Measurements from ENCODE around the gene NOTCH4.

NOTCH4 gene

DNA sequence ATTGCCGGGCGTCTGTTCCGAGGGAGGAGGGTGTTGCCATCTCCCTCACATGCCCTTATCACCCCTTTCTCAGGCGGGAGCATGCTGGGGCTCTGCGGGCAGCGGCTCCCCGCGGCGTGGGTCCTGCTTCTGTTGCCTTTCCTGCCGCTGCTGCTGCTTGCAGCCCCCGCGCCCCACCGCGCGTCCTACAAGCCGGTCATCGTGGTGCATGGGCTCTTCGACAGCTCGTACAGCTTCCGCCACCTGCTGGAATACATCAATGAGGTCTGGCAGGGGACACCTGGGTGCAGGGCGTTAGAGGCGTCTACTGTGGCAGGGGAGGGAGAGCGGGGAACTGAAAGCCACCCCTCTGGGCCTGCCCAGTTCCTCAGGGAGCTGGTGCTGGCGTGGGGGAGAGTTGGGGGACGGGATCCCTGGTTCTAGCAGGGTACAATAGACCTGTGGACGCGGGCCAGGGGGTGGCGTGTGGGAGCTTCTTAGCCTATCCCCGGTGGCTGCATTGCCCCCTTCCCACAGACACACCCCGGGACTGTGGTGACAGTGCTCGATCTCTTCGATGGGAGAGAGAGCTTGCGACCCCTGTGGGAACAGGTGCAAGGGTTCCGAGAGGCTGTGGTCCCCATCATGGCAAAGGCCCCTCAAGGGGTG lies 69.2 kb downstream of the NOTCH4 start:
- peak; percentile 51 for DNase-seq

- DNase-seq: peak; percentile 84
These were observed 70.0 kb downstream of the NOTCH4 start, which contains the start of gene PPT2 for GRCh38 chr6:32153564-32154513. Gene PPT2, plus strand, starts transcription at chr6:32154141. Its CDS starts 454 bp downstream, at chr6:32154595.

GRCh38 chr6:32152769-32153563 lies 70.9 kb downstream of the NOTCH4 start:
- no peak for DNase-seq

GRCh38 chr6:32151863-32152768 lies 71.8 kb downstream of the NOTCH4 start, which contains the start of gene PRRT1:
Gene PRRT1, minus strand, starts transcription at chr6:32151939. Its CDS starts 112 bp downstream, at chr6:32151827.
- DNase-seq: no peak

- no peak for DNase-seq
These were observed 72.5 kb downstream of the NOTCH4 start for GRCh38 chr6:32151181-32151862.

DNA sequence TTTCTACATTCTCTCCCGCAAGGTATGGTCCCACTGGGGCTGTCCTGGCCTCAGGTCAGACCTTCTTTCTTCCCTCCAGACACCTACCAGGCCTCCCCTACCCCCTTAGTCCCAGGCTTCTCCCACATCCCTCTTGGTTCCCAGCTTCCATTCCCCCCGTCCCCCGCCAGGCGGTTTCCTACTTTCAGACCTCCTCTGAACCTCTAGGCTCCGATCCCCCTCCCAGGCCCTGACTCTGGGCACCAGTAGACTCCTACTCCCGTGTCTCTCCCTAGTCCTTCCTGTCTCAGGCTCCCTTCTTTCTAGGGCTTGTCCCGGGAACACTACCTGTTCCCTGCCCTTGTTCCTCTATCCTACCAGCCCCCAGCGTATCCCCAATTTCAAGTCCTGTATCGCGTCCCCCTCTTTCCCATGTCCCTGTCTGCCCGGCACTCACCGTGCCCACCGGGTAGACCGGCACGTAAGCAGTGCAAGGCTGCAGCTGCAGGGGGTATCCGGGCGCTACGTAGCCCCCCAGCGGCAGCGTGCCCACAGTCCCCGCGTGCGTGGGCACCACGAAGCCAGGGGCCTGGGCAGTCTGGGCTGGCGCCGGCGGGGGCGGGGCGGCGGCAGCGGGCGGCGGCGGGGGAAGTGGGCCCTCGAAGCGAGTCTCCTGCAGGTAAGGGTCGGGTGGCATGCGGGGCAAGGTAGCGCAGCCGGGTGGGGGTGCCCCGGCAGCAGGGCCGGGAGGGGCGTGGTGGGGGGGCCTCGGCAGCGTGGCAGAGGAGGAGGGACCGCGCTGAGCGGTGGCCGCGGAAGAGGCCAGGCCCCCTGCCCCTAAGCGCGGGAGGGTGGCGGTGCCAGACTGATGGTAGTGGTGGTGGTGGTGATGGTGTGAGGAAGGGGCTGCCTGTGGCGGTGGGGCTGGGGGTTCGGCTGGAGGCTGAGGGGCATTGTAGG lies 73.7 kb downstream of the NOTCH4 start:
- DNase-seq: no peak

GRCh38 chr6:32149092-32149755 lies 74.6 kb downstream of the NOTCH4 start:
- DNase-seq: no peak

DNA sequence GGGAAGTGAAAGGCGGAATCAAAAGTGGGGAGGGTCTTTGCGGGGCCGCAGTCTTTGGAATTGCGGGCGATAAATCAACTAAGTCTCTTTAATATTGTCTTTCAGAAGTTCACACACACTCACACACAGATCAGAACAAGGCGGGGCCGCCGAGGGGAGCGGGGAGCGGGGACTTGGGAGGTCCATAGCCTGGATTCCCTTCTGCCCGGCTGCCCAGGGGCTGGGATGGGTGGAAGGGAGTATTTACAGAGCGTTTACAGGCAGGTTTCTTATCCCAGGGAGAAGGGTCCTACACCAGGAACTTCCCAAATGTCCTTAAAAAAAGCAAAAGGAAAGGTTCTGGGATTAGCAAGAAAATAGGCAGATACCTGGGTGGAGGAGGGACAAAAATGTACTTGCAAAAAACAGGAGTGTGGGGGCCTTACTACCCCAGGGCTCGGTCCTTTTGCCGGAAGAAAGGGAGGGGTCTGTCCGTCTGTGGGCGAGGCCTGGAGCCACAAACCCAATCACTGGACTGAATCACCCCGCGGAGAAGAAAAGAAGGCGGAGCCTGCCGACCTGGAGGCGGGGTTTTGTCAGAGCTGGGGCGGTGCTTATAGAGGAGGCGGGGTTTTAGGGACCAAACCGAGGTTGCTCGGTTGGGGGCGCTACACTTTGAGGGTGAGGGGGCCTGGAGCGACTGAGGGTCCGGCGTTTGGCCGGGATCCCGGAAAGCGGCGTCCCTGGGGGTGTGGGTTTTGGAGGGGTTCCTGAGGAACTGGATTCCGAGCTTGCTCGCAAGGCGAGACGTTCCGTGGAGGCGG lies 75.4 kb downstream of the NOTCH4 start:
- DNase-seq: no peak

DNA sequence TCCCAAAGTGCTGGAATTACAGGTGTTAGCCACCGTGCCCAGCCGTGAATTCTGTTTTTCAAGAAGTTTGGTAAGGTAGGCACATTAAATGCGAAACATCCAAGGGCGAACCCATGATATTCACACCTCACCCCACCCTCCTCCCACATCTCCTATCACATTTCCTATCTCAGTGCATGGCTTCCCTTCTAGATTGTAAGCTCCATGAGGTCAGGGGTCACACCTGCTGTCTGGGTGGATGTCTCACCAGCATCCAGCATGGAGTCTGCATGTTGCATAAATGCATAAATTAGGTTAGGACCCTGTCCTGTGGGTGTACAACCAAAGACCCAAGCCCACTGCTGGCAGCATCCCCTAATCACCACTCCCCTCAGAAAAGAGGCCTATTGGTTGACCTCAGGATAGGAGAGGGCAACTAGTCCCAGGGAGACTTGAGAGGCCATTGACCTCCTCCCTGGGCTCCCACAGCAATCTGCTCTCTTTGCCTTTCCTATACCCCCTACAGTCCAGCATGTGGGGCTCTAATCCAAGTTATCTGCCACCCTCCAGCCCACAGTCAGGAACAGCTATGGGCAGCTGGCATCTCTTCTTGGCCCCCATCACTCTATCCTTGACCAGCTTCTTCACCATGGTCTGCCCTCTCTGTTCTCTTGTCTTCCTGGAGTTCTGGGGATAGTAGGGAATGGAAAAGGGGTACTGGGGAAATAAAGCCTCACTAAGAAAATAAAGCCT lies 76.3 kb downstream of the NOTCH4 start:
- no peak for DNase-seq

DNA sequence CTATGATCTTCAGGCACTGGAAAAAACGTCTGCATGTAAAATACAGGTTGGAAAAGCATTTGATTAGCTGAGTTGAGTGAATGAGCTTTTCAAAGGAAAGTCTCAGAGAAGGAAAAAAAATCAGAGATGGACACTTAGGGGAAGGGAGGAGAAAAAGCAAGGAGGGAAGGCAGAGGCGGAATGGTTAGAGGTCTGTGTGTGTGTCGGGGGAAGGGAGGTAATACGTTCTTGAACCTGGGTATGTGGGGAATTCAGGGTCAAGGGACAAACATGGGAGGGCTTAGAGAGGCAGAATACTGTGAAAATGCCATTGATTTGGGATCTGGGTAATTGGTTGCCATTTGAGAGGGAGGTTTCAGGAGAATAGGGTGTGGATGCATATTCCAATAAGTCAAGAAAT lies 77.2 kb downstream of the NOTCH4 start:
- no peak for DNase-seq

DNA sequence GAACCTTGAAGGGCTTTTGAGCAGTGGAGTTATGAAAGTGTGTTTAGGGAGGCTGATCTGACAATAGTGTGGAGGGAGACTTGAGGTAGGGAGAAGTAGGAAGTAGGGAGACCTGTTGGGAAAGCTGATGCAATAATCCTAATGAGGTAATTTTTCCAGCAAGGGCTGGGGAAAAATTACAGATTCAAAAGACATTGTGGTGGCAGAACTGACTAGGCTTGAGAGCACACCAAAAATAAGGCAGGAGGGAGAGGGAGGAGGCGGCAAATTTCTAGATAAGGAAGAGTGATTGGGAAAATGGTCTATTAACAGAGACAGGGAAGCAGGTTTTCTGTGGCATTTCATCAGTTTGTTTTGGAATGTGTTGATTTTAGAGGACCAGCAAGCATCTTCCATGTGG lies 77.6 kb downstream of the NOTCH4 start:
- DNase-seq: no peak
